ENCODE data around the gene GHDC.

- no peak for TF ChIP-seq CTCF (IDR thresholded peaks at IDR 0.05; ENCODE audit: low read length)
- TF ChIP-seq EZH2 (IDR thresholded peaks at IDR 0.05; ENCODE audit: borderline replicate concordance, low read length) = no peak
Measured at GRCh38 chr17:42192189-42193126, 1.8 kb downstream of the GHDC start.

Data from OCI-LY1 (cell line).